HG02610 (cell line): ENCODE results near the gene SPIC.
A peak's percentile ranks its signal among the peaks of the same experiment; 100 is the strongest.
"Not testable (repeated sequence)": the region's sequence is repeated elsewhere in the genome, so short reads cannot be mapped to it uniquely, and the experiment has no call there.

Experiments used
- ATAC-seq: cut with Tn5 transposase; IDR thresholded peaks from one replicate; pipeline ENCODE4 v1.9.1; 2021; ENCODE audit warnings: mild to moderate bottlenecking, moderate library complexity; ENCODE audit not compliant: unreplicated experiment

SPIC gene

DNA sequence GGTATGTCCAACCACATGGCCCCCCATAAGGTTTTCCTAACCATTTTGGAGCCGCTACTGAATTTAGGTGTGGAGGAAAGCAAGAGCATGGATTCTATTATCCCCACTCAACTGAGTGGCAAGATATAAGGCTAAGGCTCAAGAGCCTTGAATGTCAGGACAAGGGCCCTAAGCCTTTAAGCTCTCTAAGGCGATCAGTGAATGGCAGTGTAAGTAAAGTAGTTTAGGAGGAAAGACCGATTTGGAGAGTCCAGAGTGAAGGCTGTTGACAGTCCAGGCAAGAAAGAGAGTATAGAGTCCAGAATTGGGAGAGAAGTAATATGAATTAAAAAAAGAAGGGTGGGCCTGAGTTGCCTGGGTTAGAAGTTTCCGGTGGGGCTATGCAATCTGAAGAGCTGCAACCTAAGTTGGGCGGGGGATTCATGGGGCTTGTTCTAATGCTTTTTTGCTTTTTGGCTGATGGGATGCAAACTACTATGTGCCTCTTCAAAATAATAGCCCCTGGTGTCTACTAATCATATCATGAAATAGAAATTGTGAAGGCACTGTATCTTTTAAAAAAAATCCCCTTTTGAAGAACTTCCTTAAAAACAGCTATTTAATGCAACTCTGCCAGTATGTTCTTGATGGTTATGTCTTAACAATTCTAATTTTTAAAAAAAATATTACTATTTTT lies at the start of gene SPIC:
TSS of gene SPIC (plus strand) at position 626 of the 676 bp plus-strand sequence. CDS start 1,569 bp downstream, outside the sequence.
- ATAC-seq = no peak

DNA sequence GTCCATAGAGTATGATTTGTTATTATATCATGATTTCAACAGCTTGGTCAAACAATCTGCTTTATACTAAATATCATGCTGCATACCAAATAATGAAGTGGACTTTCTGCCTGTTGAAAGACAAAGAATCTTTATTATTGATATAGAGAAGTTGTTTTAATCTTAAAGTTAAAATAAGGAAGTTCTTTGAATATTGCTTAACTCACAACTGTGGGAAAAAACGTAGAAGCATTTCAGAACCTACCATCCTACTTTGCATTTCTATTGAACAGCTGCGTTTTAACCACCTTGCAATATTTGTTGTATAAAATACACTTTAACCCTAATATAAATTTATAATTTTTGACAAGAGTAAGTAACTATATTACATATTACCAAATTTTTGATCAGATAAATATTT lies 44.7 kb upstream of the SPIC start:
- ATAC-seq = no peak

DNA sequence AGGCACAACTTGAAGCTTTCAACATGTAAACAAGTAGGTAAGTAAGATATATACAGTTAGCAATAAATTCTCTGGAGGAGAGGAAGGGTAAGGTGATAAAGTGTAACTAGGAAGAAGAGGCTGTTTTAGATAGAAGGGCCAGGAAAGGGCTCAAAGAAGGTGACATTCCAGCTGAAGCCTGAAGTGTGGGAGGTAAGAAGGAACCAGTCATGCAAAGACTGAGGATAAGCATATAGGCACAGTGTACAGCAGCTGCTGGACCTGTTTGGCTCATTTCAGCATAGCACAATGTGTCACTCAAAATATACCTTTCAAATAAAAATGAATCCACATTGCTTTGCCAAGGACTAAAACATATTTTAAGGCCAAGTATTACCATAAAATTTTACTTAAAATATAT lies 39.0 kb upstream of the SPIC start:
- no peak for ATAC-seq

DNA sequence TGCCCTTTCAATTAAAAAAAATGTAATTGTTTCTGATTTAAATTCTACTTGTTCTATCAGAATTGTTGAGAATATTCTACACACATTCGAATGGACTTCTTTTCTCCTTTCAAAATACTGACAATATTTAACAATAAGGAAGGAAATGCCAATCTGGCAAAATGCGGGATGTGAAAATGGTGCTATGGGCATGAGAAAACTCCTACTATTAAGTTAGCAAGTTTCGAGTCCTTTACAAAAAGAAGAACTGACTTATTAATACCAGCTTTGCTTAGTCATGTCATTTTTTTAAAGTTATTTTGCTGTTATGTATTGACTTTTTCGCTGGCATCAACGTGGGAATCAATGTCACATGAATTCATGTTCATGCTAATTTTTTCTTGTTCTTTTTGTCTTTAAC lies 35.9 kb upstream of the SPIC start:
- ATAC-seq = no peak

DNA sequence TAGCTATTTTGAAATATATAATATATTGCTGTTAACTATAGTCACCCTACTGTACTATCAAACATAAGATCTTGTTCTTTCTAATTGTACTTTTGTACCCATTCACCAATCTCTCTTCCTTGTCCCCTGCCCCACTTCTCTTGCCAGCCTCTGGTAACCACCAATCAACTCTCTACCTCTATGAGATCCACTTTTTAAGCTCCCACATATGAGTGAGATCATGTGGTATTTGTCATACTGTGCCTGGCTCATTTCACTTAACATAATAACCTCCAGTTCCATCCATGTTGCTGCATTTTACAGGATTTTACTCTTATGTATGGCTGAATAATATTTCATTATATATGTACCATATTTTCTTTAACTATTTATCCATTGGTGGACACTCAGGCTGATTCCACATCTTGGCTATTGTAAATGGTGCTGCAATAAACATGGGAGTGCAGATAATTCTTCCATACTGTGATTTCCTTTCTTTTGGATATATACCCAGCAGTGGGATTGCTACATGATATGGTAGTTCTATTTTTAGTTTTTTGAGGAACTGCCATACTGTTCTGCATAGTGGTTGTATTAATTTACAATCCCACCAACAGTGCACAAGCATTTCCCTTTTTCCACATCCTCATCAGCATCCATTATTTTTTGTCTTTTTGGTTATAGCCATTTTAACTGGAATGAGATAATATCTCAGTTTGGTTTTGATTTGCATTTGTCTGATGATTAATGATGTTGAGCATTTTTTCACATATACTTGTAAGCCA lies 33.5 kb upstream of the SPIC start:
- no peak for ATAC-seq

DNA sequence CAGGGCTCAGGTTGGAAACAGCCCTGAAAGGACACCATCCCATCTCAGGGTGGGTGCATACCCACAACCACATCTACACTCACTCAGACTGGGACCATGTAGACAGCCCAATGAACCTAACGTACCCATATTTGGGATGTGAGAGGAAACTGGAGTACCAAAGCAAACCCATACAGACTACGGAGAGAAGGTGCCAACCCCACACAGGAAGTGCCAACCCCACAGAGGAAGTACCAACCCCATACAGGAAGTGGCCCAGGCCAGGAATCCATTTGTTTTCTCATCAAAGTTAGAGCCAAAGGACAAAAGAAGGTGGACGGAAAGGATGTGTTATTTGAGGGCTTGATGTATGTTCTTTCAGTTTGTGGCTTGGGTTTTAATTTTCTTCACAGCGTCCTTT lies 19.5 kb upstream of the SPIC start:
- ATAC-seq = no peak

DNA sequence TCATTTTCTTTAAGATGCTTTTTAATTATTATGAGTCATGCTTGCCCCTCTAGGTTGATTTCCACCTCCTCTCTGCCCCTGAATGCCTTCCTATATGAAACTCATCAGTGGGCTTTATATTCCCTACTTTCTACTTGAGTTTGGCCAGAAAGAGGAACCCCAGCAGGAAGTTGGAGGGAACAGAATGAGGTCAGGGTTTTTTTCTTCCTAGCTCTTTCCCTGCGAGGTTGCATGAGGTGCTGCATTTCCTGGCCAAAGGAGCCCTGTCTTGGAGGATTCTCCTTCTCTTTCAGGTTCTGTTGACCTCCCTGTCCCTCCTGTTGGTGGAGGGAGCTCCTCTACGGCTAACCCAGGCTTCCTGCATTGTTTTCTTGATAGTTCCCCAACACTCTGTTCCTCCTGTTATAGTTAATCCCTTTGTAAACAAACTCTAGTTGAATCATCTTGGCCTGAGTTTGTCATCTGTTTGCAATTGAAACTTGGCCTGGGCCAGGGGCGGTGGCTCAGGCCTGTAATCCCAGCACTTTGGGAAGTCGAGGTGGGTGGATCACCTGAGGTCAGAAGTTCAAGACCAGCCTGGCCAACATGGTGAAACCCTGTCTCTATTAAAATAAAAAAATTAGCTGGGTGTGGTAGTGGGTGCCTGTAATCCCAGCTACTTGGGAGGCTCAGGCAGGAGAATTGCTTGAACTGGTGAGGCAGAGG lies 15.3 kb upstream of the SPIC start:
- no peak for ATAC-seq

DNA sequence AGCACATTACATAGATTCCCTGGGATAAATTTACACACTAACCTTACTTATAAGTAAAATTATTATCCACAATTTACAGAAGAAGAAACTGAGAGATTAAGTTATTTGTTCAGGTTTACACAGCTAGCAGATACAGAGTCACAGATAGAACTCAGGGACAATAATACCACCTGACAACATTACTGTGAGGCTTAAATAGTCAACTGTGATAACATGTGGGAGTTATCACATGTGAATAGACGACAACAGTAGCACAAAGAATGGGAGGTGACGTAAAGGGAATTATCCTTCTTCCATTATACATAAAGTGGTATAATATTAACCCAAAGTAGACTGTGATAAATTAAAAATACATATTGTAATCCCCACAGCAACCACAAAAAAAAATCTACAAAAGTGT lies 6.2 kb upstream of the SPIC start:
- no peak for ATAC-seq

DNA sequence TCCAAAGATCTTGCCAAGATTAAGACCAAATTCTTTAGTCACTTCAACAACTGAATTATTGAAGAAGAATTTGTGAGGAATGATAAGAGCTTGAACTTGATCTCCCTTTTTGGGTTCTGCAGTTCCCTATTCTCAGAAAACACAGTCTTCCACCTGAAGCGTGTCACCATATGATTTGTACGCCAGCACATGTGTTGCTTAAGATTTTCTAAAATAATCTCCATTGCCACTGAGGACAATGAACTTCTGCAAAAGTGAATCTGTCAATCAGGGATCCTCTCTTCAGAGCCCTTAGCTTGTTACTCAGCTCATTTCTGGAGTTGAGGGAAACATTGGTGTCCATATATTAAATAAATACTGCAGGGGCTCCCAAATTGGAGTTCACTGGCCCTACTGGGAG lies 4.2 kb upstream of the SPIC start:
- no peak for ATAC-seq

DNA sequence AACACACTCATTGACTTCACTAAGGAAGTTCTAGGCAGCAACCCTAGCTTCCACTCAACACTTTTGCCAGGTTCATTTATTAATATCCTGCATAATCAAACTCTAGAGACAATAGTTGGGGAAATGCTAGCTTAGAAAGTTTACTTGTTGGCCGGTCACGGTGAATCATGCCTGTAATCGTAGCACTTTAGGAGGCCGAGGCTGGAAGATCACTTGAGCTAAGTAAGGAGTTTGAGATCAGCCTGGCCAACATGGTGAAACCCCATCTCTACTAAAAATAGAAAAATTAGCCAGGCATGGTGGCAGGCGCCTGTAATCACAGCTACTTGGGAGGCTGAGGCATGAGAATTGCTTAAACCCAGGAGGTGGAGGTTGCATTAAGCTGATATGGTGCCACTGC lies 3.3 kb upstream of the SPIC start:
- not testable (repeated sequence) for ATAC-seq

DNA sequence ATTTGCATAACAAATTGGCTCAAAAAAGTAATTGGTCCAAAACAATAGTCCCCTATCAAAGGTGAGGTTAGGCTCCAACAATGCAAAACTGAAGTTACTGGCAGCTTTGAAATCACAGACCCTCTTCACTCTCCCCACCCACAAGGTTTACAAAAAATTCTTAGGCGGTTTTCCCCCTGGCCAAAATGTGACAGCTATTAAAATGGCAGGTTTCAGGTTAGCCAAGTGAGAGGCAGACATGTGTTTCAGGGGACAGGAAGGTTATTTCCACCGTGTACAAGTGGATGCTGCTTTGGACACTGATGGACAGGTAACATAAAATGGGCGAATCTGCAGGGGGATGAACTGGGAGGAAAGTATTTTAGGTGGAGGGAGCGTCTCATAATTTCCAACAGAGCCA lies 888 bp upstream of the SPIC start:
- ATAC-seq = no peak

DNA sequence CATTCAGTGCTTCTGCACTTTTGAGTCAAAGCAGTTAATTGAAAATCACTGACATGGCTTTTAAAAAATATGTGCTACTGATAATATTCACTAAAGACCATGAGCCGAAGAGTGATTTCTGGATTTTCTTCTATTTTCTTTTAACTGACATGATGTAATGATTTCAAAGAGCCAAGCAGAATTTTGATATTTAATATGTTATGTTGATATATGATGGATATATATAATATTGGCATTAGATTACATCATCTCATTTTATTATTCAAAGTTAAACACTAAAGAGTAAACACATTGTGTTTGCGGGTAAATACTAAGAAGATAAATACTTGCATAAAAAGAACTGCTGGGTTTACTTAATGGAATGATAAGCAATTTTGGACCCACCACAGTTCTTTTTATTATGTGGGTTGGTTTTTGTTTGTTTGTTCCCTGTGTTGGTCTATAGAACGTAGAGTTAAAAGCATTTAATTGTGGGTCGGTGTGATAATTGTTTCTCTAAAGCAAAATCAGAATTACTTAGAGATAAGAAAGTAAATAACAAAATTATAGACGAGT lies 692 bp downstream of the SPIC start:
- ATAC-seq = no peak

DNA sequence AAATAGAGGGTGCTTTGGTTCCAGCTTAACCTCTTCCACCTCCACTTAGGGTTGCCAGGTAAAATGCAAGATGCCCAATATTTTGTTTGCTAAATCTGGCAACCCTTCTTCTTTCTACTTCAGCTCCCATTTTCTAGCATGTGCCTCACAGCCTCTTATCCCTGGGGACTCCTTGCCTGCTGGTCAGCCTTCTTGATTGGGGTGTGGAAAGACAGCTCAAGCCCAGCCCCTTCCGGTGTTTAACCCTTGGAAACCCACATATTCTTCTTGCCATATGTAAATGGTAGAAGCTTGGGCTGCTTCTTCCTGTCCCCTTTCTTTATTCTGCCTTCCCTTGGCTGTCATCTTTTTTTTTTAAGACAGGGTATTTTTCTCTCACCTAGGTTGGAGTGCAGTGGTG lies 5.7 kb downstream of the SPIC start:
- ATAC-seq = no peak

DNA sequence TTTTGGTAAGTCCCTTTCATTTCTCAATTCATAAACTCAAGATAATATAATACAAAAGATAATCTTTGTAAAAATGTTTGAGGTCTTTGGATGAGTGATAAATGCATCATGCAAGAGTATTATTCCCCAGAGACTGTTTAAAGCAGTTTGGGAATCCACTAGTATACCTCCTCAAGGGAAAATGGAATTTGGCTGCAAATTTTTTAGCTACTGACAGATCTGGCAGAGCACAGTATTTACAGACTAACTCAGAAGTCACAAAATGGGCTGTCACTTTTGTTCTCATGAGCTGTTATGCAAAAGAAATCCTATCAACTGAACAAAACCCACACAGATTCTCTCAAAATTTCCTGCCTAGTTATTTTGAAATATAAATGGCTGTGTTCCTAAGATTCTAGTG lies 9.9 kb downstream of the SPIC start:
- ATAC-seq = no peak

DNA sequence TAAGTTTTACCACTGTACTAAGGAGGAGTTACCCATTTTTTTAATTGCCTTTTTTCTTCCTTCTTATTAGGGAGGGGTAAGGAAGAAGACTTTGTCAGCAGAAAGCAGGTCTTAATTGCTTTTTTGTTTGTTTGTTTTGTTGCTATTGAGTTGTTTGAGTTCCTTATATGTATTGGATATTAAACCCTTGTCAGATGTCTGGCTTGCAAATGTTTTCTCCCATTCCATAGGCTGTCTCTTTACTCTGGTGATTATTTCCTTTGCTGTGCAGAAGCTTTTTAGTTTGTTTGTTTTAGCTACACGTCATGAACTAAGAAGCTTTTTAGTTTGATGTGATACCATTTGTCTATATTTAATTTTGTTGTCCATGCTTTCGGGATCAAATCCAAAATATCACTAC lies 13.3 kb downstream of the SPIC start:
- no peak for ATAC-seq

DNA sequence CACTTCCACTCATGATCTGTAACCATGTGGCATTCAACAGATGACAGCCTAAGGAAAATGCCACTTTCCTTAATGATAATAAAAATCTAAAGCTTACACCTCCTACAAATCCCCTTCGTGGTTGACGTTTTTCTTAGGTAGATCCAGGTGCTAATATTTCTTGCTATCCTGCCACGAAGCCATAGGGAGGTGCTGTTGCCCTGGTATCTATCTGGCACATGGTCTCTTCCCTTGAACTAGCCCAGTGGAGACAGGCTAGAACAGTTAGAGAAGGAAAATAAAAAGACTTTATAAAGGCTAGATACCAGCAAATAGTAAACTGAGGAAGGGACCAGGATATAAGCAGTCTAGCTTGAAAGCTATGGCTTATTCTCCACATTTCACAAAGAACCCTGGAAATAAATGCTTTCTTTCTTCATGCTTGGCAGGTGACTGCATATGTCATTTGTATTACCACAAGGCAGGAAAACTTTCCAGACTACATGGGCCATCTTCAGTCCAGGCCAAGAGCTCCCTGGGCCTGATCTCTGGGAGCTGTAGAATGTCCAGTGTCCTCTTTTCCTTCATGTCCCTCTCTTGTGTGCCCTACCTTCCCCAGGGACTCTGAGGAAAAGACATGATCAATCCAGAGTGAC lies 15.3 kb downstream of the SPIC start:
- peak; percentile 55 for ATAC-seq

DNA sequence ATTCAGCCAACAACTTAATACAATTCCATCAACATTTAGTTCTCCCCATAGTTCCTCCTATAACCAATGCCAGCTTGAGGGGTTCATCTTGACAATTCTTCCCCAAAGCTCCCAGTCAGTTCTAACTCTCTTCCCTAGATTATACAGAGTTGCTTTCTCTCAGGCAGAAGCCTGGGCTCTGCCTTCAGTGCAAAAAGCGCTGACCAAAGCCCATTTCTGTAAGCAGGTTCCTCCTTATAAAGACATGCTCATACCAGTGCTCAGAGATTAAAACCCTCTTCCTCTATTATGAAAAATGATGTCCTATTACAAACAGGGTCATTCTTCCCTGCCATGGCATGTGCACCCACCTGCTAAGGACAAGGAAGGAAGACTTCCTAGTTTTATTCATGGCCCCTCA lies 16.2 kb downstream of the SPIC start:
- no peak for ATAC-seq

DNA sequence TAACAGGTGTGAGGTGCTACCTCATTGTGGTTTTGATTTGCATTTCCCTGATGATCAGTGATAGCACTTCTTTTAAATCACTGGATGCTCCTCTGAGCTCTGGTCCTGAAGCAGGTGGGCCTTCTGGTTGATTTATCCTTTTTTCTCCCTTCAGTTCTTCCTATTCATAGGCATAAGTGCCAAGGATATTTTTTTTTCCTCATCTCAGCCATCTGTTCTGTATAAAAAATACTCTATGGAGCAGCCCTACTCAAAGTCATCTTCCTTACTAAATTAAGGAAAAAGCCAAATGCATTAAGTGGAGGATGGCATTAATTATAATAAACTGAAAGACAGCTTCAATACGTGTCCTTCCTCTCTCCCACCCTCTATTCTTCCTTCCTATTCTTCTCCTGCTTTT lies 18.4 kb downstream of the SPIC start:
- no peak for ATAC-seq

DNA sequence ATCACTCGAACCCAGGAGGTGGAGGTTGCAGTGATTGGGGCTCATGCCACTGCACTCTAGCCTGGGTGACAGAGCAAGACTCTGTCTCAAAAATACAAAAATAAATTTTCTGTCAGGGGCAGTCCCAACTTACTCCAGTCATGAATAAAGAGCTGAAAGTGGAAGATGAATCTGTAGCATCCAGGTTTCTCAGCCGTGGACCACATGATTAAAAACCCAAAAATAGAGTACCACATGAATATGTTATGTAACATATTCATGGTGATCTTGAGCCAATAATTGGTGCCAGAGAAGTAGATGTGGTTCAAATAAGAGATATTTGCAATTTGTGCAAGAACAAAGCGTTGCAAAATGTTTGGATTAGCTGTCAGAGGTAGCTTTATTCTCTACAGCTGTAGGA lies 23.1 kb downstream of the SPIC start:
- no peak for ATAC-seq

DNA sequence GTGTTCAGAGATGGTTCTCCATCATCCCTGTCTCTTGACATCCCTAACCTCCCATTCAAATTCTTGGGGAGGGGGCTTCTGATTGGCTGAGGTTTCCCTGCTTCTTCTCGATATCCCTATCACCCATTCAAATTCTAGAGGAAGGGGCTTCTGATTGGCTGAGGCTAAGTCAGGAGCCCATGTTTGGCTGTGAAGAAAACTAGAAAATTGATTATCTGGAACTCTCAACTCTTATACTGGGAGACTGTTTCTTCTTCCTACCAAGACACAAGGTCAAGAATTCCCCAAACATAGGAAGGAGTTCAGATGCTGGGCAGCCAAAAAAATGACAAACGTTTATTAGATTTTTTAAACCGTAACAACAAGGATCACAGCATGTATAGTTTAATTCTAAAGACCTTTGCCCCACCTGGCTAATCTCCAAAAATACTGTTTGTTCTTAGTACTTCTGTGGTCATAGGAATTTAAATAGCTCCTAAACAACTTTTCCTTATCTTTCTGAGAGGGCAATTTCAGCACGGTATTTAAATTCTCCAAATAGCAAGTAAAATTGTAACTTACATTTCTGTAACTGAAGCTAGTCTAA lies 26.4 kb downstream of the SPIC start:
- ATAC-seq = no peak

DNA sequence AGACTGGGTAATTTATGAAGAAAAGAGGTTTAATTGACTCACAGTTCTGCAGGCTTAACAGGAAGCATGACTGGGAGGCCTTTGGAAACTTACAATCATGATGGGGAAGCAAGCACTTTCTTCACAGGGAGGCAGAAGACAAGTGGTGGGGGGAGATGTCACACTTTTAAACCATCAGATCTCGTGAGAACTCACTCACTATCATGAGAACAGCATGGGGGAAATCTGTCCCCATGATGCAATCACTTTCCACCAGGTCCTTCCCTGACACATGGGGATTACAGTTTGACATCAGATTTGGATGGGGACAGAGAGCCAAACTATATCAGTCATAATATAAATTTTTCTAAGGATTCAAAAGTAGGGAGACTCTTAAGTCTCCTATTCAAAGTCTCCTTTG lies 46.0 kb downstream of the SPIC start:
- ATAC-seq = no peak
